C4-2B (cell line): ENCODE data around the gene SCD.
A peak's percentile ranks its signal among the peaks of the same experiment; 100 is the strongest.

Source experiments
- H3K27ac ChIP-seq: fragments of 450-650 bp; 2 replicates; pipeline ENCODE4 v1.5.1; 2017
- ZFX ChIP-seq: fragments of 450-650 bp; IDR thresholded peaks from 2 replicates; pipeline ENCODE4 v1.6.1; 2017
- TF ChIP-seq, protein P1 (sequence below): fragments of 450-650 bp; conservative IDR thresholded peaks from 2 replicates; pipeline ENCODE4 v1.5.1; 2017; ENCODE audit warnings: mild to moderate bottlenecking

The SCD gene

GRCh38 chr10:100356067-100357017 lies 9.3 kb downstream of the SCD start:
- TF ChIP-seq, protein P1, sequence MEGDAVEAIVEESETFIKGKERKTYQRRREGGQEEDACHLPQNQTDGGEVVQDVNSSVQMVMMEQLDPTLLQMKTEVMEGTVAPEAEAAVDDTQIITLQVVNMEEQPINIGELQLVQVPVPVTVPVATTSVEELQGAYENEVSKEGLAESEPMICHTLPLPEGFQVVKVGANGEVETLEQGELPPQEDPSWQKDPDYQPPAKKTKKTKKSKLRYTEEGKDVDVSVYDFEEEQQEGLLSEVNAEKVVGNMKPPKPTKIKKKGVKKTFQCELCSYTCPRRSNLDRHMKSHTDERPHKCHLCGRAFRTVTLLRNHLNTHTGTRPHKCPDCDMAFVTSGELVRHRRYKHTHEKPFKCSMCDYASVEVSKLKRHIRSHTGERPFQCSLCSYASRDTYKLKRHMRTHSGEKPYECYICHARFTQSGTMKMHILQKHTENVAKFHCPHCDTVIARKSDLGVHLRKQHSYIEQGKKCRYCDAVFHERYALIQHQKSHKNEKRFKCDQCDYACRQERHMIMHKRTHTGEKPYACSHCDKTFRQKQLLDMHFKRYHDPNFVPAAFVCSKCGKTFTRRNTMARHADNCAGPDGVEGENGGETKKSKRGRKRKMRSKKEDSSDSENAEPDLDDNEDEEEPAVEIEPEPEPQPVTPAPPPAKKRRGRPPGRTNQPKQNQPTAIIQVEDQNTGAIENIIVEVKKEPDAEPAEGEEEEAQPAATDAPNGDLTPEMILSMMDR = no peak
- TF ChIP-seq ZFX = no peak
- H3K27ac ChIP-seq = peak overlapping the region; percentile 72

- TF ChIP-seq, protein P1 = no peak
- TF ChIP-seq ZFX = no peak
- H3K27ac ChIP-seq = peak overlapping the region; percentile 72
These were observed 10.2 kb downstream of the SCD start for GRCh38 chr10:100357059-100357858.

DNA sequence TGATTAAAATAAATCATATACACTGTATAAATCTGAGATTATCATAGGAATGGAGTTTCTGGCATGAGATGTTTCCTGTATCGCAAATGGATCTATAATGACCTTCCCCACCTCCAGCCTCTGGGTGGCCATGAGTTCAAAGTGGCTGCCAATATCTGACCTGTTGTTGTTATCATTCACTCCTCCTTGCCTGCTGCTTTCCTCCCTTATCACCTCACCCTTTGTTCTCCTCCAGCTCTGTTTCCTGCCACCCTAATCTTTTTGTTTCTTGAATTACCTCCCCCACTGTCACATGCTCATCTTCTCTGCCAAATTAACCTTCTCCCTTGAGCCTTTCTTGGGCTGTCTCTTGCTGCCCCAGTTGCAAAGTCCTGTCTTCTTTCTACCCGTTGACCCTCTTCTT lies 12.0 kb downstream of the SCD start:
- peak overlapping the region; percentile 72; the same call in 1 of the 2 replicates for H3K27ac ChIP-seq
- TF ChIP-seq, protein P1 = no peak
- TF ChIP-seq ZFX = no peak

- peak overlapping the region; percentile 72 for H3K27ac ChIP-seq
- TF ChIP-seq ZFX = no peak
- TF ChIP-seq, protein P1 = no peak
These were observed 12.6 kb downstream of the SCD start for GRCh38 chr10:100359529-100360150.

GRCh38 chr10:100360234-100360633 lies 13.2 kb downstream of the SCD start:
- no peak for TF ChIP-seq ZFX
- TF ChIP-seq, protein P1 = no peak
- peak overlapping the region; percentile 72 for H3K27ac ChIP-seq

- TF ChIP-seq ZFX = no peak
- TF ChIP-seq, protein P1 = no peak
- peak overlapping the region; percentile 46 for H3K27ac ChIP-seq
These were observed 15.8 kb downstream of the SCD start for GRCh38 chr10:100362570-100363496.
